HG02938 (cell line): Measurements from ENCODE around the gene RLF.

Source experiments
- ATAC-seq: cut with Tn5 transposase; IDR thresholded peaks from one replicate; pipeline ENCODE4 v1.9.1; 2021; ENCODE audit warnings: mild to moderate bottlenecking, moderate library complexity; ENCODE audit not compliant: unreplicated experiment

Gene RLF

DNA sequence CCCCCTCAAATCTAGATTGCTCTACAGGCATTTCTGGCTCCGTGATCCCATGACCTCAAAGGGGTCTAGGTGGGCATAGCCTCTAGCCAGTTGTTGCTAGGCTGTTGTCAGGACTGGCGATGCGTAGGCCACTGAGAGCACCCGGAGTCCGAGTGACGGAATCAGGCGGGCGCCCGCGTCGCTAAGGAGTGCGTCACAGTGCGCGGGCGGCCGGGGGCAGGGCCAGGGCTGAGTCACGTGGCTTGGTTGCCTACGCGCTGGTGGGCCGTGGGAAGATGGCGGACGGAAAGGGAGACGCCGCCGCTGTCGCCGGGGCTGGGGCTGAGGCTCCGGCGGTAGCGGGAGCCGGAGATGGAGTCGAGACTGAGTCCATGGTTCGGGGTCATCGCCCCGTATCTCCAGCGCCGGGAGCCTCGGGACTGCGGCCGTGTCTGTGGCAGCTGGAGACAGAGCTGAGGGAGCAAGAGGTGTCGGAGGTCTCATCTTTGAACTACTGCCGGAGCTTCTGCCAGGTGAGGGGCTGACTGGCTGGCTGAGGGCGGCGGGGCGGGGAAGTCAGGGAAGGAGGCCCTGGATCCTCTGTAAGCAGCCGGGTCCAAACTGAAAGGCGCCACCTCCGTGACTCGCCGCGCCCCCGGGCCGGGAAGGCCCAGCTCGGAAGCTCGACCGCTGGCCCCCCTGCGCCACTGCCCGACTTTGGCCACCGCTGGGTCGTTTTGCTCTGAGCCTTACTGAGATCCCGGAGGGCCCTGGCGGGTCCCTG lies at the start of gene RLF:
Gene RLF, plus strand, starts transcription at position 263 of the 763 bp plus-strand sequence. Its CDS starts 13 bp downstream, at position 276.
- peak; percentile 82 for ATAC-seq

GRCh38 chr1:40114400-40114799 lies 46.8 kb upstream of the RLF start:
- ATAC-seq: no peak

GRCh38 chr1:40120128-40120527 lies 41.1 kb upstream of the RLF start:
- ATAC-seq: no peak

DNA sequence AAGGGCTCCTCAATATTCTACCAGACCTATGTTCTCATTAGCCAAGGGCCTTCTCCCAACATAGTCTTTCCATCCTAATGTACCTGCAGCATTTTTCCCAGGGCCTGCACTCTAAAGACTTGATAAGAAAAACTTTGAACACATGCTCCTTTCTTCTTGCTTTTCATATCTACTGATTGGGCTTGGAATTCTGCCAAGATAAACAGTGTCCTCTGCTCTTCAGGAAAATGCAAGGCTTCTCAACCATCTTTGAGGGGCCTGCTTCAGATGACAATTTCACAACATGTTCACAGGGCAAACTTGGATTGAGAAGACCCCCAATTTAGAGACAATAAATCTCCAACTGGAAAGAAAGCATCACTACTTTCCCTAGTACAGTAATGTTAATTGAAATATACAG lies 38.3 kb upstream of the RLF start:
- no peak for ATAC-seq

DNA sequence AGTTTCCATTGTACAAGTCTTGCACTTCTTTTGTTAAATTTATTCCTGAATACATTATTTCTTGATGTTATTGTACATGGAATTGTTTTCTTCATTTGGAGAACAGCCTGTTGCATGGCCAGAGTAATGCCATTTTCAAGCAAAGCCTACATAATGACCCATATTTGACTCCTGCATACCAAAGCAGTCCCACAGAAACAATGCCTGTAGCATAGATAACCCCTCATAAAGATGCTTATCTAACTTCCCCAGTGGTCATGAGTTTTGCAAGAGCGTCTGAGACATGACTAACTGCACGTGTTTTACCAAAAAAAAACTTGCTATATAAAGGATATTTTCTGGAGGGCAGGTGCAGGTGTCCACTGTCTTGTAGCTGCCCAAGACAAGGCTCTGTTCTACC lies 30.3 kb upstream of the RLF start:
- ATAC-seq: no peak

GRCh38 chr1:40132383-40133311 lies 28.5 kb upstream of the RLF start:
- no peak for ATAC-seq

DNA sequence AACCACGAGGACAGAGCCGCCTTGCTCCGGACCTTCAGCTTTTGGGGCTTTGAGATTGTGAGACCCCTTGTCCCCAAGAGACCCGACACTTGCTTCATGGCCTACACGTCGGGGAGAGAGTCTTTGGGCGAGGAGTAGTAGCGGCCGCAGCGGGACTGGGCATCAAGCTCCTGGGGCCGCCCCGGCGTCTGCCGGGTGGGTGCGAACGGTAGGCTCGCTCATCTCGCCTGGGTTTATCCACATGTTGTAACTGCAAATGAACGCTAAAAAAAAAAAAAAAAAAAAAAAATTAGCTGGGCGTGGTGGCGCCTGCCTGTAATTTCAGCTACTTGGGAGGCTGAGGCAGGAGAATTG lies 27.9 kb upstream of the RLF start:
- ATAC-seq: no peak

- no peak for ATAC-seq
Measured at GRCh38 chr1:40133839-40134238, 27.3 kb upstream of the RLF start.

DNA sequence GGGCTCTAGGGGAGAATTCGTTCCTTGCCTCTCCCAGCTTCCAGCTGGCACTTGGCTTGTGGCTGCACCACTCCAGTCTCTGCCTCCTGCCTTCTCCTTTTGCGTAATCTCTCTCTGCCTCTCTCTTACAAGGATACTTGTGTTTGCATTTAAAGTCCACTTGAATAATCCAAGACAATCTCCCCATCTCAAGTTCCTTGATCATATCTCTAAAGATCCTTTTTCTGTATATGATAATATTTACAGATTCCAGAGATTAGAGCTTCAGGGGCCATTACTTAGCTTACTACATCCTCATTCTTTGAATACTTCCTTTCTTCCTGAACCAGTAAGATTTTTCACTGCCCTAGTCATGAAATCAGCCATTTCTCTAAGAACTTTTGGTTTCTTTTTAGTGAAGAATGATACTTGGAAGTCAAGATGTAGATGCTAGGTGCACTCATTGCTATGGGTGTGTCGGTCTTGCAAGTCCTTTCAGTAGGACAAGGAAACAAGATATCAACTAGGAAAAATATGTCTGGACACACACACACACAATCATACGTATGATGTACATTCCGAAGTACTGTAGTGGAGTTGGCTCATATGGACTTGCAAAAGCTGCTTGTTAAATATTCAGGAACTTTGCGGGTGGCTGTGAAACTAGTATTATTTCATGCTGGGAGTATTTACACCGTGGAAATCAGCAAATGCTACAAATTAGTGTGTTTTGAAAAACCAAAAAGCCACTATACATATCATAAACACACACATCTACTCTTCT lies 20.8 kb upstream of the RLF start:
- ATAC-seq: no peak

DNA sequence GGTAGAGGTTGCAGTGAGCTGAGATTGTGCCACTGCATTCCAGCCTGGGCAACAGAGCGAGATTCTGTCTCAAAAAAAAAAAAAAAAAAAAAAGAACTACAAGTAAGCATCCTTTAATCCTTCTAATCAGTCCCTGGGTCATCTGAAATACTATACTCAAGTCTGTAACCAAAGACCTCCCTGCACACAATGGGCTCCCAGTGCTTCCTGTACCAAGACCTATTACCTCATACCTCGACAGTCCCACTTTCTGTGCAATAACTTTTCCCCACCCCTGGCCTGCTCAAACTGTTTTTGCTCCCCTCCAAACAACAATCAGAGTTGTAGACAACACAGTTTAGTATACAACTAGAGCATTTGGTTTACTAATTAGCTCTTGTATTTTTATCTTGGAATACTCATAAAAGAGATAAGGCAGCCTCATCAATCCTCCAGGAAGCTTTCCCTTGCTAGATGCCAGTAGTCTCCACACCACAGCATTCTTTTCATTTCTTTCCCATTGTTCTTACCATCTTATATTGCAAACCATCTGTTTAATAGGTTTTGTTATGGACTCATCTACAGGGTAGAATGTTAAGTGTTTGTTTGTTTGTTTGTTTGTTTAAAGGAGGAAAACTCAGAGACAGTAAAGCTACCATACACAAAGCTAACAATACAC lies 19.2 kb upstream of the RLF start:
- no peak for ATAC-seq

DNA sequence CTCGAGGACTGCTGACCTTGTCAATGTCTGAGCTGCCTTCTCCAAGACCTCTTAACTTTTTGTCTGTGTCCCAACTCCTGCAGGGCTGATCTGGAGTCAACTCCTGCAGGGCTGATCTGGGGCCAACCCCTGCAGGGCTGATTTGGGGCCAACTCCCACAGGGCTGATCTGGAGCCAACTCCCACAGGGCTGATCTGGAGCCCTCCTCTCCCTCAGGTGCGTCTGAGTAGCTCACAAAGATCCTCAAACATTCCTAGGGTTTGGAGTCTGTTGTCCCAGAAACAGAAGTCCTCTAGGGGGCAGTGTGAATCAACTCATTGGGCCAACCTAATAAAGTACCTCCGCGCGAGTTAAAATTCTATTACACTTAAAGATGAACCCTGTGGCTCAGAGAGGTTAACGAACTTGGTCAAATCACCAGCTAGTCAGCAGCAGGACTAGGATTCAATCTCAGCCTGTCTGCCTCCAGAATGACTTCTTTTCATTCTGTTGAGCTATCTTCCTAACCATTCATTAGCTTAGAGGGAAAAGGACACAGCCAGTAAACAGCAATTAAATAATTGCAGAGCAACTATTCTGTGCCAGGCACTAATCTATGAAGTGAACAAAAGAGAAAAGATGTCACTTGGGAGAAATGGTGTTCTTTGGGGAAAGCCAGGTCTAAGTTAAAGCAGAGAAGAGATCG lies 17.2 kb upstream of the RLF start:
- ATAC-seq: no peak

GRCh38 chr1:40151457-40152079 lies 9.6 kb upstream of the RLF start:
- no peak for ATAC-seq

GRCh38 chr1:40153073-40153770 lies 8.0 kb upstream of the RLF start:
- no peak for ATAC-seq

GRCh38 chr1:40155135-40155534 lies 6.1 kb upstream of the RLF start:
- ATAC-seq: no peak

DNA sequence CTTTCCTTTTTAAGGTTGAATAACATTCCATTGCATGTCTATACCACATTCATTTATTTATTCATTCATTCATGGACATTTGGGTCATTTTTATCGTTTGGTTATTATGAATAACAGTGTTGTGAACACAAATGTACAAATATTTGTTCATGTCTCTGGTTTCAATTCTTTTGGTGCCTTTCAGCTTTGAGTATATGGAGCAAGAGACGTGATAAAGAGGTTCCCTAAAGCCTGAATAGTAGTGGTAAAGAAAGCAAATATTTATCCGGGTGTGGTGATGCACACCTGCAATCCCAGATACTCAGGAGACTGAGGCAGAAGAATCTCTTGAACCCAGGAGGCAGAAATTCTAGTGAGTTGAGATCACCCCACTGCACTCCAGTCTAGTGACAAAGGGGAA lies 5.3 kb upstream of the RLF start:
- no peak for ATAC-seq

GRCh38 chr1:40160806-40161124 lies 422 bp upstream of the RLF start:
- ATAC-seq: no peak

GRCh38 chr1:40161888-40162397 lies 756 bp downstream of the RLF start:
- ATAC-seq: no peak

- ATAC-seq: no peak
Measured at GRCh38 chr1:40162753-40163441, 1.7 kb downstream of the RLF start.

- ATAC-seq: no peak
Measured at GRCh38 chr1:40167317-40167716, 6.1 kb downstream of the RLF start.
